Muscle of back (tissue), 11 donors: ENCODE results near the gene VGF. TPM values are rescaled to one million over a fixed set of nuclear protein-coding genes. Genes with fewer than 3 reads are reported as not detected.

Experiments used
- DNase-seq, 3 donors: peaks; one replicate each; pipeline versions ENCODE4 v3.0.0 to v3.0.0-alpha.2; 2013
- polyA plus RNA-seq, 10 donors: library from polyadenylated mRNA; unstranded; fragments of 120-200 nt; gene quantifications; one replicate each; pipeline ENCODE4 v1.2.1, GENCODE V29; 2013; ENCODE audit not compliant: insufficient read length in 10 of 10

Gene VGF
- polyA plus RNA-seq, 10 donors, result not detected

- no peak for DNase-seq
Measured at GRCh38 chr7:101166909-101167644, 1.7 kb upstream of the VGF start.

- no peak for DNase-seq
Measured at GRCh38 chr7:101166648-101166908, 1.2 kb upstream of the VGF start.

GRCh38 chr7:101165958-101166647 is 734 bp upstream of the VGF start:
- no peak for DNase-seq

GRCh38 chr7:101164071-101164840 is 1.1 kb downstream of the VGF start:
- DNase-seq, result peak in 1 of 3 donors; percentile 71

GRCh38 chr7:101163279-101164070 is 1.9 kb downstream of the VGF start:
- no peak for DNase-seq

GRCh38 chr7:101162551-101163278 is 2.7 kb downstream of the VGF start:
- DNase-seq, result peak in 1 of 3 donors; percentile 63

- DNase-seq, result no peak
Measured at GRCh38 chr7:101161692-101162471, 3.5 kb downstream of the VGF start.

GRCh38 chr7:101160910-101161309 is 4.5 kb downstream of the VGF start:
- DNase-seq, result no peak

- no peak for DNase-seq
Measured at GRCh38 chr7:101159696-101160674, 5.4 kb downstream of the VGF start.

- DNase-seq, result no peak
Measured at GRCh38 chr7:101156866-101157589, 8.3 kb downstream of the VGF start.

GRCh38 chr7:101156277-101156676 is 9.1 kb downstream of the VGF start:
- no peak for DNase-seq

- DNase-seq, result no peak
Measured at GRCh38 chr7:101155303-101155702, 10.1 kb downstream of the VGF start.

GRCh38 chr7:101154693-101155102 is 10.7 kb downstream of the VGF start:
- DNase-seq, result no peak

- DNase-seq, result peak; percentile 94 to 97 (median 95)
Measured at GRCh38 chr7:101153969-101154692, 11.2 kb downstream of the VGF start, which contains the start of gene AP1S1. AP1S1 (plus strand) TSS chr7:101154476; CDS start chr7:101154515, 39 bp downstream.

GRCh38 chr7:101151908-101152651 is 13.3 kb downstream of the VGF start:
- no peak for DNase-seq

- no peak for DNase-seq
Measured at GRCh38 chr7:101140746-101141382, 24.5 kb downstream of the VGF start.

GRCh38 chr7:101140339-101140699 is 25.1 kb downstream of the VGF start:
- no peak for DNase-seq
